ENCODE results near the gene NEDD9. TPM values are rescaled to one million over a fixed set of nuclear protein-coding genes. Genes with fewer than 3 reads are reported as not detected.
A peak's percentile ranks its signal among the peaks of the same experiment; 100 is the strongest.

The NEDD9 gene
- total and polyA plus RNA-seq, 2 of the 13 experiments (the other 11 are each of a cell fraction or from before 2014, with no cell fraction given): 27.1 to 389 TPM

GRCh38 chr6:11232193-11232769 is at the start of gene NEDD9 (continued):
- 0 out of 2 replicates have a peak, but pooled peaks have one; percentile 40 for TF ChIP-seq ZNF350 (CRISPR knock-in tag; IDR thresholded peaks at IDR 0.05; ENCODE audit: borderline replicate concordance, low read depth)
- TF ChIP-seq, protein P1, sequence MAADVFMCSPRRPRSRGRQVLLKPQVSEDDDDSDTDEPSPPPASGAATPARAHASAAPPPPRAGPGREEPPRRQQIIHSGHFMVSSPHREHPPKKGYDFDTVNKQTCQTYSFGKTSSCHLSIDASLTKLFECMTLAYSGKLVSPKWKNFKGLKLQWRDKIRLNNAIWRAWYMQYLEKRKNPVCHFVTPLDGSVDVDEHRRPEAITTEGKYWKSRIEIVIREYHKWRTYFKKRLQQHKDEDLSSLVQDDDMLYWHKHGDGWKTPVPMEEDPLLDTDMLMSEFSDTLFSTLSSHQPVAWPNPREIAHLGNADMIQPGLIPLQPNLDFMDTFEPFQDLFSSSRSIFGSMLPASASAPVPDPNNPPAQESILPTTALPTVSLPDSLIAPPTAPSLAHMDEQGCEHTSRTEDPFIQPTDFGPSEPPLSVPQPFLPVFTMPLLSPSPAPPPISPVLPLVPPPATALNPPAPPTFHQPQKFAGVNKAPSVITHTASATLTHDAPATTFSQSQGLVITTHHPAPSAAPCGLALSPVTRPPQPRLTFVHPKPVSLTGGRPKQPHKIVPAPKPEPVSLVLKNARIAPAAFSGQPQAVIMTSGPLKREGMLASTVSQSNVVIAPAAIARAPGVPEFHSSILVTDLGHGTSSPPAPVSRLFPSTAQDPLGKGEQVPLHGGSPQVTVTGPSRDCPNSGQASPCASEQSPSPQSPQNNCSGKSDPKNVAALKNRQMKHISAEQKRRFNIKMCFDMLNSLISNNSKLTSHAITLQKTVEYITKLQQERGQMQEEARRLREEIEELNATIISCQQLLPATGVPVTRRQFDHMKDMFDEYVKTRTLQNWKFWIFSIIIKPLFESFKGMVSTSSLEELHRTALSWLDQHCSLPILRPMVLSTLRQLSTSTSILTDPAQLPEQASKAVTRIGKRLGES (CRISPR knock-in tag; IDR thresholded peaks at IDR 0.05; ENCODE audit: borderline replicate concordance): 0 out of 2 replicates have a peak, but pooled peaks have one; percentile 32
- no peak for TF ChIP-seq YEATS2 (CRISPR knock-in tag; IDR thresholded peaks at IDR 0.05; ENCODE audit: borderline replicate concordance)
- TF ChIP-seq, protein P2, sequence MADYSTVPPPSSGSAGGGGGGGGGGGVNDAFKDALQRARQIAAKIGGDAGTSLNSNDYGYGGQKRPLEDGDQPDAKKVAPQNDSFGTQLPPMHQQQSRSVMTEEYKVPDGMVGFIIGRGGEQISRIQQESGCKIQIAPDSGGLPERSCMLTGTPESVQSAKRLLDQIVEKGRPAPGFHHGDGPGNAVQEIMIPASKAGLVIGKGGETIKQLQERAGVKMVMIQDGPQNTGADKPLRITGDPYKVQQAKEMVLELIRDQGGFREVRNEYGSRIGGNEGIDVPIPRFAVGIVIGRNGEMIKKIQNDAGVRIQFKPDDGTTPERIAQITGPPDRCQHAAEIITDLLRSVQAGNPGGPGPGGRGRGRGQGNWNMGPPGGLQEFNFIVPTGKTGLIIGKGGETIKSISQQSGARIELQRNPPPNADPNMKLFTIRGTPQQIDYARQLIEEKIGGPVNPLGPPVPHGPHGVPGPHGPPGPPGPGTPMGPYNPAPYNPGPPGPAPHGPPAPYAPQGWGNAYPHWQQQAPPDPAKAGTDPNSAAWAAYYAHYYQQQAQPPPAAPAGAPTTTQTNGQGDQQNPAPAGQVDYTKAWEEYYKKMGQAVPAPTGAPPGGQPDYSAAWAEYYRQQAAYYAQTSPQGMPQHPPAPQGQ (CRISPR knock-in tag; IDR thresholded peaks at IDR 0.05; ENCODE audit: borderline replicate concordance): no peak
- TF ChIP-seq GLI4 (CRISPR knock-in tag; IDR thresholded peaks at IDR 0.05; ENCODE audit: borderline replicate concordance): no peak
- 0 out of 2 replicates have a peak, but pooled peaks have one; percentile 4 for TF ChIP-seq ZNF644 (CRISPR knock-in tag; IDR thresholded peaks at IDR 0.05; ENCODE audit: low read depth)
- TF ChIP-seq ATAD3A (CRISPR knock-in tag; IDR thresholded peaks at IDR 0.05): no peak; the same call in 1 of the 2 replicates
- peak; percentile 92 for TF ChIP-seq MED1 (CRISPR knock-in tag; IDR thresholded peaks at IDR 0.05)
- TF ChIP-seq PAF1 (CRISPR knock-in tag; IDR thresholded peaks at IDR 0.05): peak; percentile 64
- no peak for TF ChIP-seq ATRX (CRISPR knock-in tag; IDR thresholded peaks at IDR 0.05; ENCODE audit: borderline replicate concordance)
- TF ChIP-seq PBX3 (CRISPR knock-in tag; IDR thresholded peaks at IDR 0.05; ENCODE audit: borderline replicate concordance): peak; percentile 81; the same call in 1 of the 2 replicates
- peak; percentile 36; the same call in 1 of the 2 replicates for TF ChIP-seq ZNF878 (CRISPR knock-in tag; IDR thresholded peaks at IDR 0.05)
- peak; percentile 80 for TF ChIP-seq MYPOP (CRISPR knock-in tag; IDR thresholded peaks at IDR 0.05)
- no peak for TF ChIP-seq FOXP1 (IDR thresholded peaks at IDR 0.05)
- peak; percentile 53 for TF ChIP-seq FOXP1 (CRISPR knock-in tag; IDR thresholded peaks at IDR 0.05)
- TF ChIP-seq, protein P3, sequence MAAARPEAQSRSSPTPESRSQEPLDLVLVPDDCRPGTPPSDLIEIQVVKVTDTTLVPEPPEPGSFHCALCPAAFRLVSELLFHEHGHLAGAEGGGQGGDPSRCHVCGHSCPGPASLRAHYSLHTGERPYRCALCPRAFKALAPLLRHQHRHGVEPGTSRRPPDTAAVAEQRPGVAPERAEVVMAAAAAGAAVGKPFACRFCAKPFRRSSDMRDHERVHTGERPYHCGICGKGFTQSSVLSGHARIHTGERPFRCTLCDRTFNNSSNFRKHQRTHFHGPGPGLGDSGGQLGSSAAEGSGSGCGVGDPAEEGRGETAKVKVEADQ (CRISPR knock-in tag; IDR thresholded peaks at IDR 0.05; ENCODE audit: borderline replicate concordance): no peak
- TF ChIP-seq, protein P4, sequence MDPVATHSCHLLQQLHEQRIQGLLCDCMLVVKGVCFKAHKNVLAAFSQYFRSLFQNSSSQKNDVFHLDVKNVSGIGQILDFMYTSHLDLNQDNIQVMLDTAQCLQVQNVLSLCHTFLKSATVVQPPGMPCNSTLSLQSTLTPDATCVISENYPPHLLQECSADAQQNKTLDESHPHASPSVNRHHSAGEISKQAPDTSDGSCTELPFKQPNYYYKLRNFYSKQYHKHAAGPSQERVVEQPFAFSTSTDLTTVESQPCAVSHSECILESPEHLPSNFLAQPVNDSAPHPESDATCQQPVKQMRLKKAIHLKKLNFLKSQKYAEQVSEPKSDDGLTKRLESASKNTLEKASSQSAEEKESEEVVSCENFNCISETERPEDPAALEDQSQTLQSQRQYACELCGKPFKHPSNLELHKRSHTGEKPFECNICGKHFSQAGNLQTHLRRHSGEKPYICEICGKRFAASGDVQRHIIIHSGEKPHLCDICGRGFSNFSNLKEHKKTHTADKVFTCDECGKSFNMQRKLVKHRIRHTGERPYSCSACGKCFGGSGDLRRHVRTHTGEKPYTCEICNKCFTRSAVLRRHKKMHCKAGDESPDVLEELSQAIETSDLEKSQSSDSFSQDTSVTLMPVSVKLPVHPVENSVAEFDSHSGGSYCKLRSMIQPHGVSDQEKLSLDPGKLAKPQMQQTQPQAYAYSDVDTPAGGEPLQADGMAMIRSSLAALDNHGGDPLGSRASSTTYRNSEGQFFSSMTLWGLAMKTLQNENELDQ (CRISPR knock-in tag; IDR thresholded peaks at IDR 0.05; ENCODE audit: borderline replicate concordance): no peak
- peak; percentile 89; the same call in 1 of the 2 replicates for TF ChIP-seq ZNF709 (CRISPR knock-in tag; IDR thresholded peaks at IDR 0.05)

Measured in HepG2 (cell line).